RKO (cell line): ENCODE results near the gene KLF1.
A peak's percentile ranks its signal among the peaks of the same experiment; 100 is the strongest.
"Not testable (repeated sequence)": the region's sequence is repeated elsewhere in the genome, so short reads cannot be mapped to it uniquely, and the experiment has no call there.

Source experiments
- DNase-seq: peaks from one replicate; pipeline ENCODE4 v3.0.0-alpha.2; 2016; ENCODE audit warnings: low spot score

The KLF1 gene

DNA sequence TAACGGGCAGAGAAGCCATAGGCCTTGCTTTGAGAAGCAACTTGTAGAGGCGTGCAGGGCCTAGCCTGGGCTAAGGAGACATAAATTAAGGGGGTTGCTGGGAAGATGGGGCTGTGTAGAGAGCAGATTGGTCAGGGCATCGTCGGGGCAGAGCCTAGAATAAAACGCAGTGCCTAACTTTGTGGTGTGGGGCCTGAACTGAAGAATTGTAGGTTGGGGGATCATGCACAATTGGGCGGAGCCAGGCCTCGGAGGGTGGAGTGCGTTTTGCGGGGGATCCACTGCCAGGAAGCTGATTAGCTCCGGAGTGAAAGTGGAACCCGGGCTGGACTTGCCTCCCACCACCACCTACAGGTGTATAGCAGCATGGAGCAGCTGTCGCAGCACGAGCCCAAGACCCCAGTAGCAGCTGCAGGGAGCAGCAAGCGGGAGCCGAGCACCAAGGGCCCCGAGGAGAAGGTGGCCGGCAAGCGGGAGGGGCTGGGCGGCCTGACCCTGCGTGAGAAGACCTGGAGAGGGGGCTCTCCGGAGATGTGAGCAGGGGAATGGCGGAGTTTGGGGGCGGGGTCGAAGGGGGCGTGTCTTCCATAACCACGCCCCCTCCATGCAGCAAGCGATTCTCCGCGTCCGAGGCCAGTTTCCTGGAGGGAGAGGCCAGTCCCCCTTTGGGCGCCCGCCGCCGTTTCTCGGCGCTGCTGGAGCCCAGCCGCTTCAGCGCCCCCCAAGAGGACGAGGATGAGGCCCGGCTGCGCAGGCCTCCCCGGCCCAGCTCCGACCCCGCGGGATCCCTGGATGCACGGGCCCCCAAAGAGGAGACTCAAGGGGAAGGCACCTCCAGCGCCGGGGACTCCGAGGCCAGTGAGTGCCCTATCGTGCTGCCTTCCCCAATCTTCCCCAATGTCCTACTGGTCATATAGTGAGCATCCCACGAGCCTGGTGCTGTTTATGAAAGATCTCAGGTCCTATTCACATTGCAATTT lies 19.6 kb downstream of the KLF1 start:
- DNase-seq = no peak

DNA sequence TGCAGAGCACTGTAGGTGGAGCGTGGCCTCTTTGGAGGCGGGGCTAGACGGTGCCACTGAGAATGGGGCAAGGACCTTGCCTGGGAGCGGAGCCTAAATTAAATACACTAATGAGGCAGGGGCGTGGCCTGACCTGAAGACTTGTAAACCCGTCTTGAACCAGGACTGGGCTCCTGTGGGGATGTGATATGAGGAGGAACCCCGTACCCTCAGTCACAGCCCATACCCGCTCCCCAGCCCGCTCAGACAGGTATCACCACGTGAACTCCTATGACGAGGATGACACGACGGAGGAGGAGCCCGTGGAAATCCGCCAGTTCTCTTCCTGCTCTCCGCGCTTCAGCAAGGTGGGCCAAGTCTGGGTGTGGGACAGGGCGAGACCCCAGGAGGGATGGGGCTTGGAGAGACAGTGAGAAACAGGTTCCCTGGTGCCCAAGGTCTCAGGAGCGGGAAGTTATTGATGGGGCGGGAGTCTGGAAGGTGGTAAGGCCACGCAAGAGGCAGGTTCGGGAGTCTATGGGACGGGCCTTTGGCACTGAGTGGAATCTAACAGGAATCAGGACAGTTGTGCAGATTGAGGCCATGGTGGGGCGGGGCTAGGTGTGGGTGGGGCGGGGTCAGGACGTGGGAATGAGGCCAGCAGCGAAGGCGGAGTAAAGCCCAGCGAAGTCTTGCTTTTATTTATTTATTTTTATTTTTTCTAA lies 20.4 kb downstream of the KLF1 start:
- DNase-seq = no peak

DNA sequence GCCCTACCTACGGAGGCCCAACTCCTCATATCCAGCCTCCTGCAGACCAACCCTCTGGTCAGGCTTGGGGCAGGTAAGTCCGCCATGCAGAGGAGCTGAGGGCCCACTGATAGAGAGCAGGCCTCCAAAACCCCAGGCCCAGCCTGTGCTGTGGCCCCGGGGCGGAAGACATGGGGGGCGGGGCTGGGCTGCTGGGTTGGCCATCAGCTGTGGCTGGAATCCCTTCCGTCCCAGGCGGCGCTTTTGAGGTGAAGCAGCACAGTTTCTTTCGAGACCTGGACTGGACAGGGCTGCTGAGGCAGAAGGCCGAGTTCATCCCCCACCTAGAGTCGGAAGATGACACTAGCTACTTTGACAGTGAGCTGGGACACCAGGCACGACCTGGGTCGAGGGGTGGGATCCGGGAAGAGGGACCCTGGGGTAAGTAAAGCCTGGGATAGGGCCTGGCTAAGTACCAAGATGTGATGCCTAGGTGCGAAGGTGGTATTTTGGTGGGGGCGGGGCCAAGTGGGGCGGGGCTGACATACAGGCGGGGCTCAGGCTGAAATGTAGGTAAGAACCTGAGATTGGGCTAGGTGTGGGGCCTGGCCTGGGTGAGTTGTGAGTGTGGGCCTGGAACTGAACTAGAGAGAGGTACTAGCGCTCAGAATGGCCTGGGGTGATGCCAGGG lies 21.1 kb downstream of the KLF1 start:
- DNase-seq = no peak

DNA sequence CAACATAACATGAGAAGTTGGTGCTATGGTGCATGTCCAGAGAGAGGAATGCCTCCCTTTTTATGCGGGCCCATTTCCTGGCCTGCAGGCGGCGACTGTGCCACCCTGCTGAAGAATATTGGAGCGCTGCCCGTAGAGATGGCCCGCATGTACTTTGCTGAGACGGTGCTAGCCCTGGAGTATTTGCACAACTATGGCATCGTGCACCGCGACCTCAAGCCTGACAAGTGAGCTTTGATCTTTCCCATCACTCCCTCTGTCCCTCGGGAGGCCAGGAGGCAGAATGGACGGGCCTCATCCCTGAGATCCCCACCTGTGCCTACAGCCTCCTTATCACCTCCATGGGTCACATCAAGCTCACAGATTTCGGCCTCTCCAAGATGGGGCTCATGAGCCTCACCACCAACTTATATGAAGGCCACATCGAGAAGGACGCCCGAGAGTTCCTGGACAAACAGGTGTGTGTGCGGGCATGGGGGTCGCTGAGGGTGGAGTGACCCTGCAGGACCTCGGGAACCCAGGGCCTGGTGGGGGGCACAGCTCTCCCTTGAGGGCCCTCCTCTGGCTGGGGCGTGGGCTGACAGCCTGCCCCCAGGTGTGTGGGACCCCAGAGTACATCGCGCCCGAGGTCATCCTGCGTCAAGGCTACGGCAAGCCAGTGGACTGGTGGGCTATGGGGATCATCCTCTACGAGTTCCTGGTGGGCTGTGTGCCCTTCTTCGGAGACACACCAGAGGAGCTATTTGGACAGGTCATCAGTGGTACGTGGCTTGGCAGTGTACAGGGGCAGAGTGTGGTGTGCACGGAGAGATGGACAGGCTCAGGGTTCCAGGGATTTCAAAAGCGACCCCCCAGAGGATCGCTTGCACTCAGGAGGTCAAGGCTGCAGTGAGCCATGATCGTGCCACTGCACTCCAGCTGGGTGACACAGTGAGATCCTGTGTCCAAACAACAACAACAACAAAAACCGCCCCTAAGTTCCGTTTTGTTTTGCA lies 22.0 kb downstream of the KLF1 start:
- no peak for DNase-seq

DNA sequence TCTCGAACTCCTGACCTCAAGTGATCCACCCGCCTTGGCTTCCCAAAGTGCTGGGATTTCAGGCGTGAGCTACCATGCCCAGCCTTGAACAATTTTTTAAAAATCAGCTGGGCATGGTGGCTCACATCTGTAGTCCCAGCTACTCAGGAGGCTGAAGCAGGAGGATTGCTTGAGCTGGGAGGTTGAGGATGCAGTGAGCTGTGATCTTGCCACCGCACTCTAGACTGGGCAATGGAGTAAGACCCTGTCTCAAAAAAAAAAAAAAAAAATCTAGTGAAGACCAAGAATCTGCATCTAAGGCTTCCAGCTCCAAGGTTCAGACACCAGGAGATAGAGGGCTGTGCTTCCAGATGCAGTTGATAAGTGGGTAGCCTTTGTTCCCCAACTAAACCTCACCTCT lies 22.9 kb downstream of the KLF1 start:
- DNase-seq = no peak

DNA sequence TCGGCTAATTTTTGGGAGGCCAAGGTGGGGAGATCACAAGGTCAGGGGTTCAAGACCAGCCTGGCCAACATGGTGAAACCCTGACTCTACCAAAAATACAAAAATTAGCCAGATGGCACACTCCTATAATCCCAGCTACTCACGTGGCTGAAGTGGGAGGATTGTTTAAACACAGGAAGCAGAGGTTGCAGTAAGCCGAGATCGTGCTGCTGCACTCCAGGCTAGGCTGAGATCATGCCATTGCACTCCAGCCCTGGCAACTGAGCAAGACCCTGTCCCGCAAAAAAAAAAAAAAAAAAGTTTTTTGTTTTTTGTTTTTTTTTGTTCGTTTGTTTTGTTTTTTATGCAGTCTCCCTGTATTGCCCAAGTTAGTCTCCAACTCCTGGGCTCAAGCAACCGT lies 27.5 kb downstream of the KLF1 start:
- no peak for DNase-seq

DNA sequence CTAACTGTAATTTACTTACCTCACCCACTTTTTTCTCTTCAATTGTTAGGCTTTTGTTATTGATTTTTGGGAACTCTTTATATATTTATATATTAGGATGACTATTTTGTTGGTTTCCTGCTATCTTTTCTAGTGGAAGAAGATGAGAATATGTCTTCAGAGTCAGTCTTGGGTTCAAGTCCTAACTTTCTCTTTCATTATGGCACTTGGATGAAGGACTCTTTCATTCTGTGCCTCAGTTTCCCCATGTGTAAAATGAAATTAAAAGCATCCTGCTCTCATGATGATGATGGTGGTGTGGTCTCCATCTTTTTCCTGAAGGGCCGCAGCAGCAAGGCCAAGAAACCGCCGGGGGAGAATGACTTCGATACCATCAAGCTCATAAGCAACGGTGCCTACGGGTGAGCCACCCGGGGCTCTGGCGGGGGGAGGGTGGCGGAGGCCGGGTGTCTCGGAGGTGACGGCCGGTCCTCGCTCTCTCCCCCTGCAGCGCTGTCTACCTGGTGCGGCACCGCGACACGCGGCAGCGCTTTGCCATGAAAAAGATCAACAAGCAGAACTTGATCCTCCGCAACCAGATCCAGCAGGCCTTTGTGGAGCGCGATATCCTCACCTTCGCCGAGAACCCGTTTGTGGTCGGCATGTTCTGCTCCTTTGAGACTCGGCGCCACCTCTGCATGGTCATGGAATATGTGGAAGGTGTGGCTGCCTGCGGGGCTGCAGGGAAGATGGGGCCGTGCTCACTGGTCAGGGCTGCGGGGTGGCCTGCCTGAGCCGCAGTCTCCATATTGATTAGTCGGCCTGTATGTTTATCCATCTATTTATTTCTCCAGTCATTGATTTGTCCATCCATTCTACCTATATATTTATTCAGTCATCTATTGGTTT lies 28.7 kb downstream of the KLF1 start:
- DNase-seq = no peak

DNA sequence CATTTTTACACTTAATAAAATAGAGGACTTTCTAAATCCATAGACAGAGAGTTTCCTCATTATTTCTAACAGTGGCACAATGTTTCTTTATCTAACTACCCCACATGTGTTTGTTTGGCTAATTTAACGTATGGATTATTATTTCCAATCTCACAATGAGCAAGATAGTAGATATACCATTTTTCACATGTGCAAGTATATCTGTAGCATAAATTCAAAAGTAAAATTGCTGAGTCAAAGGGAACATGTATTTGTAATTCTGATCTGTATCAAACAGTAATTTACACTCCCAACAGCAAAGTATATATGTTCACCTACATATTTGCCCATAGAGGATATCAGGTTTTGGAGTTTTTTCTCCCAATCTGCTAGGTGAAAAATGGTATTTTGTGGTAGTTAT lies 30.3 kb downstream of the KLF1 start:
- no peak for DNase-seq

DNA sequence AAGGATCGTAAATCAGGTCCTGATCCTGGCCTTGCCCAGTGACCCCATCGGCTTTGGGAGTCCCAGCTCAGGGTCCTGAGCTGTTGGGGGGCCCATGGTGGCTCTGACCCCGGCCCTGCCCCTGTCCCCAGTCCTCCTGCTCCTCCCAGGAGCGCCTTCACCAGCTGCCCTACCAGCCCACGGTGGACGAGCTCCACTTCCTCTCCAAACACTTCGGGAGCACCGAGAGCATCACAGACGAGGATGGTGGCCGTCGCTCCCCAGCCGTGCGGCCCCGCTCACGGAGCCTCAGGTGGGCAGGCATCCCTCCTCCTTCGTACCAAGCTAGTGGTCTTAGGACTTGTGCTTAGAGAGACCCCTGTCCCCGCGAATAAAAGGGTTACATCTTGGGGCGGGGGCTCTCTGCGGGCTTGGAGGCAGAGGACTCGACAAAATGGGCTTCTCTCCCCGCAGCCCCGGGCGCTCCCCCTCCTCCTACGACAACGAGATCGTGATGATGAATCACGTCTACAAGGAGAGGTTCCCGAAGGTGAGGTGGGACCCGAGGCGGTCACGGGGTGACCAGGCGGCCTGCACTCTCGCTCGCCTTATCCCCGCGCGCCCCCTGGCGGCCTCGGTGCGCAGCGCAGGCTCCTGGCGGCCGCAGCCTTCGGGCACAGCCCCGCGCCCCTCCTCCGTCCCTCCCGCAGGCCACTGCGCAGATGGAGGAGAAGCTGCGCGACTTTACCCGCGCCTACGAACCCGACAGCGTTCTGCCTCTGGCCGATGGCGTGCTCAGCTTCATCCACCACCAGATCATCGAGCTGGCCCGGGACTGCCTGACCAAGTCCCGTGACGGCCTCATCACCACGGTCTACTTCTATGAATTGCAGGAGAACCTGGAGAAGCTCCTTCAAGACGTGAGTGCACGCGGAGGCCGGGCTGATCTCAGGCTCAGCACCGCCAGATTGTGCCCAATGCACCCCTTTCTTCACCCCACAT lies 39.6 kb downstream of the KLF1 start:
- DNase-seq = peak; percentile 85

DNA sequence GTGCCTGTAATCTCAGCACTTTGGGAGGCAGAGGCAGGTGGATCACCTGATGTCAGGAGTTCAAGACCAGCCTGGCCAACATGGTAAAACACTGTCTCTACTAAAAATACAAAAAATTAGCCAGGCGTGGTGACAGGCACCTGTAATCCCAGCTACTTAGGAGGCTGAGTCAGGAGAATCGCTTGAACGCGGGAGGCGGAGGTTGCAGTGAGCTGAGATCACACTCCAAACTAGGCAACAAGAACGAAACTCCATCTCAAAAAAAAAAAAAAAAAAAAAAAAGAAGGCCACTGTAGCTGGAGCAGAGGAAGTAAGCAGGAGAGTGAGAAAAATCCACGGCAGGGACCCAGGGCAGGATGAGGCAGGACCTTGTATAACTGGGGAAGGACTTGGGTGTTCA lies 40.4 kb downstream of the KLF1 start:
- DNase-seq = not testable (repeated sequence)

DNA sequence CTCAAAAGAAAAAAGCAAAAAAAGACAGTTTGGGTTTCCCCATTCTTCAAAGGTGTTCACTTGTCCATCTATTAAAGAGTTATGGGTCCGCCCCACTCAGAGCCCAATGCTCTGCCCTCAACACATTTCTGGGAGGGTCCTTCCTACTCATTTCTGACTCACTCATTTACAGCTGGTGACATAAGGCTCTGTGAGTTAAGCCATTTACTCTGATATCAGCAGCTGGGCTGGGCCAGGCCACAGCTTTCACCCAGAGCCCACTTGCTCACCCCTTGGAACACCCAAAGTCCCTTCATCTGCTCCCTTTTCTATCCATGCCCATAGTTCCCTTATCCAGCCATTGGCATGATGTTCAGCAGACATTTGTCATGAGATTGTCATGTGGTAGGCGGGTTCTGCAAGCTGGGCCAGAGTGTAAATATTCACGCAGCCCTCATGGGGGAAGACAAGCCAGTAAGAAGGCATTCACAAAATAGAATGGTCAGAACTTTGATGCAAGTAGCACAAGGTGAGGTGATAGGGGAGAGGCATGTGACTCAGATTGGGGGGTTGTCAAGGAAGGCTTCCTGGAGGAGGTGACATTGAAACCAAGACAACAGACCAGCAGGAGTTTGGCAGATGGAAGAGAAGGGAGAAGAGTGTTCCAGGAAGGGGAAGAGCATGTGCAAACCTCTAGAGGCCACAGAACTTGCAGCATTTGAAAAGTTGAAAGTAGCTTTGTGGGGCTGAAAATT lies 42.8 kb downstream of the KLF1 start:
- DNase-seq = peak; percentile 40

DNA sequence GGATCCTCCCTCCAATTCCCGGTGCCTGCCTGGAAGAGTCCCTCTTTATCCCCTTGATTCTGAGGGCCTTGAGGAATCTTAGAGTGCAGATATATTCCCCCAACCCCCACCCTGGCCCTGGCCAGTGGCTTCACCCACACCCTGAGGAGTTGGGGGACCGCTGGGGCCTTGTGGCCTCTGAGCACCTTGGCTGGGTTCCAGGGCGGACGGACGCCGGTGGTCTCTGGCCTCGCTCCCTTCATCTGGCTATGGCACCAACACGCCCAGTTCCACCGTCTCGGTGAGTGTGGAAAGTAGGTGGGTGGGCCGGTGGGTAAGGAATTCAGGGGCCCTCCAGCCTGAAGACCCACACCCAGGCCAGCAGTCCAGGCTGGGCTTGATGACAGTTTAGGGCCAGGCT lies 43.7 kb downstream of the KLF1 start:
- DNase-seq = no peak

DNA sequence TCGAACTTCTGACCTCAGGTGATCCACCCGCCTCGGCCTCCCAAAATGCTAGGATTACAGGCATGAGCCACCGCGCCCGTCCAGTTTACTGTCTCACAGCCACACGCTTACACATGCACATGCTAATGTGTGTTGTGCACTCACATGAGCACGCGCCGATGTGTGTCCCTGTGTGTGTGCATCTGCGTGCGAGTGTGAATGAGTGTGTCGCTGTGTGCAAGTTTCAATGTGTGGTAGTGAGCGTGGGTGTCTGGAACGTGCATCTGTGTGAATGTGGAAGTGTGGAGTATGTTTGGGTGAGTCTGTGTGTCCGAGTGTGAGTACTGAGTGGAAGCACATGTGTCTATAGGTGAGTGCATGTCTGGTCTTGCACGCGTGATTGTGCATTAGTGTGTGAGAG lies 44.5 kb downstream of the KLF1 start:
- DNase-seq = no peak

DNA sequence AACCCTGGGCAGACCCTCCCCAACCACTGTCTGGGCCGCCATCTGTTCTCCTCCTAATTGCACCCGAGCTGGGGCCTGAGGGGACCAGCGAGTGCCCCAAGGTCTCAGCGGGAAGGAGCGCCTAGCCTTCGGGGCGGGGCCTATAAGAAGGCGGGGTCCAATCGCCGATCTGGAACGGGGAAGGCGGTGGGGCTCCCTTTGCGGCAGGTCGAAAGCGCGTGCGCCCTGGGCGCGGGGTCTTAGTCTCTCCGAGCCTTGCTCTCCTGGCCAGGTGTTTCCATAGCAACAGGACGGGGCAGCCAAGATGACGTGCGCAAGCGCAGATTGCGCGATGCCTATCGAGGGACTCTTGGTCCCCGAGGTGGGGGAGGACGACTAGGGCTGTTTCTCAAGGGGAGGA lies 45.9 kb downstream of the KLF1 start:
- no peak for DNase-seq

DNA sequence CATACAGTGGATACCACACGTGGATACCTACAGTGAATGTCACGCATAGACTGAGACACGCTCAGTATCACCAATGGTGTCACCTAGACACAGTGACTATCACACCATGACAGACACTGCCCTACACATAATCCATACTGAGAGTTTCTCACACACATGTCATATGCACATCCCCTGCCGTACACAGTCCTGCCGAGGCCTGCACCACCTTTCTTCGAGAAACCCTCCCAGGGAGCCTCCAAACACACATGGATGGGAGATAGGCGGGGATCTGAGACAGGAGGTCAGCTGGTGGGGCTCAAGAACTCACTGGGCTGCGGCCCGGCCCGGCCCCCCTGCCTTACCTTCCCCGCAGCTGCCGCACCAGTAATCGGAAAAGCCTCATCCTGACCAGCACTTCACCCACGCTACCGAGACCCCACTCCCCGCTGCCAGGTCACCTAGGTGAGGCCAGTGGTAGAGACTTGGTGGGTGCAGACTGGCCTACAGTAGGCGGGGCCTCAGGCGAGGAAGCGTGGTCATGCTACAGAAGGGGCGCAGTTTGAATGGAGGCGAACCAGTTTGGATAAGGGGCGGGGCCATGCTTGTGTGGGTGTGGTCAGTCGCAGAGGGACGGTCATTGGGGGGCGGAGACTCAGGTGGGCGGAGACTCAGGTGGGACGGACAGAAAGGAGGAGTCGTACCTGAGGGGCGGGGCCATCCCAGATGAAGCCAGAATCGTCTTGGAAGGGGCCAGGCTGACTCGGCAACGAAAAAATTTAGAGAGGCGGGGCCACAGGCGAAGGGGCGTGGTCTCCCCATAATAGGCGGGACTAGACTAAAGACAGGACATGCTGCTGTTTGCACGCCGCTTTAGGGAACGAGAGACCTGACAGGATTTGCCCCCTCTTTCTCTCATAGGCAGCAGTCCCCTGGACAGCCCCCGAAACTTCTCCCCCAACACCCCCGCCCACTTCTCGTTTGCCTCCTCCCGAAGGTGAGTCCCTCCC lies 46.6 kb downstream of the KLF1 start:
- DNase-seq = peak; percentile 69

DNA sequence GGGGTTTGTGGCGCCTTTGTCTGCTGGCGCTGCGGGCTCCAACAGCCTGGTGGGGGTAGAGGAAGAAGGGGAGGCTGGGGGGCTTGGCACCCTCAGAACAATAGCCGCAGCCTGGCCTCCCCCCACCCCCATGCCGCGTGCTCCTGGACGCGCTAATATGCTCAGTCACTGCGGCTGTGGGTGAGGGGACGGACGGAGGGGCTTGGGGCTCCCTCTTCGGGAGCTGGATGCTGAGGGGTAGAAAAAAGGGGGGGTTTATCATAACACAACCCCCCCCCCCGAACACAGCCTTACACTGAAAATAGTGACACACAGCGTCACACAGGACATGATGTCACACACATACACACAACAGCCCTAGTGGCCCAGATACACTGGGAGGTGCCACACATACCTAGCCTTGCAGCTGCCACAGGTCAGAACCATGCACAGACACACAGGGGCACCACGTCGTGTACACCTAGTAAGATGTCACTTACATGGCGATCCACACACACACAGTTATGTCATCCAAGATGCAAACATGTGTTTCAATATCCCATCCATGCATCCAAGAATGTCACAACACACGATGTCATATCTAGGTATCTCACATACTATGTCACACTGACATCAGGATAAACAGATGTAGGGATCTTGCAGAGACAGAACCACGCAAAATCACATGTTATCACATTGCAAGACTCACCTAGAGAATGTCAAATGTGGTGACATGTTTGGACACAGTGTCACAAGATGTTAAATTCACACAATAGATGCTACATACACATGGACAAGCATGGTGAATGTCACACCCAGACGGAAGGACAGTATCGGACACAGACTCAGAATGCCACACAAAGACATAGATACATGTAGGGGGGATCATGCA lies 47.9 kb downstream of the KLF1 start:
- DNase-seq = no peak
